Activated CD4-positive, alpha-beta T cell treated with anti-CD3 and anti-CD28 coated beads, Interleukin-2, amount 10 ng/mL, durations not matched to agents 7 days and 5 days (primary cell): Measurements from ENCODE around the gene RSPH10B2. TPM values are rescaled to one million over a fixed set of nuclear protein-coding genes. Genes with fewer than 3 reads are reported as not detected.
"Not testable (repeated sequence)": the region's sequence is repeated elsewhere in the genome, so short reads cannot be mapped to it uniquely, and the experiment has no call there.

Experiments used
- CTCF ChIA-PET: fragments of 350-600 bp; sonication (Branson Sonifier 250); formaldehyde crosslinking; loops from one replicate; lab custom pipeline; 2021; ENCODE audit warnings: antibody characterized with exemption; lab: Charles Lee
- POLR2A ChIA-PET: fragments of 350-600 bp; sonication (Branson Sonifier 250); formaldehyde crosslinking; loops from one replicate; lab custom pipeline; 2021; ENCODE audit warnings: antibody characterized with exemption; lab: Charles Lee
- DNase-seq: peaks from one replicate; pipeline ENCODE4 v3.0.0-alpha.2; 2020
- H3K27ac Mint-ChIP-seq: one replicate; pipeline ENCODE4 v1.8.0; 2021; ENCODE audit warnings: mild to moderate bottlenecking, moderate library complexity, mixed read lengths
- H3K27me3 Mint-ChIP-seq: one replicate; pipeline ENCODE4 v1.8.0; 2021; ENCODE audit warnings: mixed read lengths
- H3K36me3 Mint-ChIP-seq: one replicate; pipeline ENCODE4 v1.8.0; 2021; ENCODE audit warnings: low read depth, mixed read lengths
- H3K4me1 Mint-ChIP-seq: one replicate; pipeline ENCODE4 v1.8.0; 2021; ENCODE audit warnings: mixed read lengths
- H3K4me3 Mint-ChIP-seq: one replicate; pipeline ENCODE4 v1.8.0; 2021; ENCODE audit warnings: mild to moderate bottlenecking, moderate library complexity, mixed read lengths
- H3K9me3 Mint-ChIP-seq: one replicate; pipeline ENCODE4 v1.8.0; 2021; ENCODE audit warnings: mixed read lengths
- total RNA-seq, 2 experiments: library from RNA; stranded (reverse); gene quantifications; one replicate each; pipeline ENCODE4 v1.2.3, GENCODE V29; 2021

The RSPH10B2 gene
- total RNA-seq, 2 experiments from 2014 or later, result 0.22 to 0.31 TPM

- DNase-seq, H3K36me3 Mint-ChIP-seq, H3K9me3 Mint-ChIP-seq, H3K4me1 Mint-ChIP-seq, POLR2A ChIA-PET, CTCF ChIA-PET, H3K27ac Mint-ChIP-seq, H3K4me3 Mint-ChIP-seq, H3K27me3 Mint-ChIP-seq: not testable (repeated sequence)
Observed at GRCh38 chr7:6799887-6800286, 46.0 kb downstream of the RSPH10B2 start.

- H3K27ac Mint-ChIP-seq, DNase-seq, POLR2A ChIA-PET, CTCF ChIA-PET, H3K4me1 Mint-ChIP-seq, H3K9me3 Mint-ChIP-seq, H3K27me3 Mint-ChIP-seq, H3K36me3 Mint-ChIP-seq, H3K4me3 Mint-ChIP-seq: not testable (repeated sequence)
Observed at GRCh38 chr7:6800331-6800730, 46.4 kb downstream of the RSPH10B2 start.

- H3K36me3 Mint-ChIP-seq, H3K4me1 Mint-ChIP-seq, H3K9me3 Mint-ChIP-seq, H3K27ac Mint-ChIP-seq, H3K27me3 Mint-ChIP-seq, DNase-seq, H3K4me3 Mint-ChIP-seq, POLR2A ChIA-PET, CTCF ChIA-PET: not testable (repeated sequence)
Observed at GRCh38 chr7:6807393-6807918, 53.6 kb downstream of the RSPH10B2 start.

- H3K36me3 Mint-ChIP-seq, H3K4me3 Mint-ChIP-seq, H3K27me3 Mint-ChIP-seq, H3K27ac Mint-ChIP-seq, H3K9me3 Mint-ChIP-seq, DNase-seq, H3K4me1 Mint-ChIP-seq, CTCF ChIA-PET, POLR2A ChIA-PET: not testable (repeated sequence)
Observed at GRCh38 chr7:6807959-6808358, 54.1 kb downstream of the RSPH10B2 start.

- CTCF ChIA-PET, POLR2A ChIA-PET, H3K27me3 Mint-ChIP-seq, H3K4me1 Mint-ChIP-seq, H3K9me3 Mint-ChIP-seq, DNase-seq, H3K4me3 Mint-ChIP-seq, H3K27ac Mint-ChIP-seq: not testable (repeated sequence)
- peaks cover 14% of the 10 kb centered on the region for H3K36me3 Mint-ChIP-seq
Observed at GRCh38 chr7:6813011-6813410, 59.1 kb downstream of the RSPH10B2 start.

GRCh38 chr7:6815470-6815869 is 61.6 kb downstream of the RSPH10B2 start:
- CTCF ChIA-PET, H3K27me3 Mint-ChIP-seq, DNase-seq, H3K4me1 Mint-ChIP-seq, H3K4me3 Mint-ChIP-seq, H3K9me3 Mint-ChIP-seq, H3K27ac Mint-ChIP-seq: not testable (repeated sequence)
- POLR2A ChIA-PET, result interaction anchor here (0.6 kb wide), 1 partner anchor 1164 kb away, joined by 5 read pairs; no protein-coding TSS in a partner anchor
- peaks cover 18% of the 10 kb centered on the region for H3K36me3 Mint-ChIP-seq

GRCh38 chr7:6821622-6822021 is 67.7 kb downstream of the RSPH10B2 start:
- H3K4me1 Mint-ChIP-seq, H3K27ac Mint-ChIP-seq, H3K27me3 Mint-ChIP-seq, POLR2A ChIA-PET, H3K9me3 Mint-ChIP-seq, CTCF ChIA-PET, DNase-seq, H3K4me3 Mint-ChIP-seq: not testable (repeated sequence)
- H3K36me3 Mint-ChIP-seq, result peaks cover 20% of the 10 kb centered on the region

GRCh38 chr7:6825236-6826125 is 71.6 kb downstream of the RSPH10B2 start:
- Mint-ChIP-seq H3K4me3 (peak overlapping the region; percentile 63), H3K36me3 (peaks cover 15% of the 10 kb centered on the region), H3K4me1 (peaks cover 12% of the 10 kb centered on the region)
- H3K27ac Mint-ChIP-seq, DNase-seq, H3K27me3 Mint-ChIP-seq, H3K9me3 Mint-ChIP-seq, CTCF ChIA-PET, POLR2A ChIA-PET: not testable (repeated sequence)

- H3K4me1 Mint-ChIP-seq, result peaks cover 12% of the 10 kb centered on the region
- H3K27ac Mint-ChIP-seq, result peak within 1 kb of the TSS; percentile 98
- H3K9me3 Mint-ChIP-seq, CTCF ChIA-PET, H3K27me3 Mint-ChIP-seq, POLR2A ChIA-PET: not testable (repeated sequence)
- peak; percentile 92 for DNase-seq
- peaks cover 11% of the 10 kb centered on the region for H3K36me3 Mint-ChIP-seq
- H3K4me3 Mint-ChIP-seq, result peak within 1 kb of the TSS; percentile 91
Observed at GRCh38 chr7:6826151-6826550, 72.2 kb downstream of the RSPH10B2 start, which contains the start of gene CCZ1B. CCZ1B (minus strand) TSS chr7:6826275; CDS start chr7:6826197, 78 bp downstream.

GRCh38 chr7:6827180-6827579 is 73.3 kb downstream of the RSPH10B2 start:
- peak overlapping the region; percentile 38 for H3K4me3 Mint-ChIP-seq
- CTCF ChIA-PET, H3K36me3 Mint-ChIP-seq, H3K9me3 Mint-ChIP-seq, DNase-seq, POLR2A ChIA-PET, H3K27me3 Mint-ChIP-seq: not testable (repeated sequence)
- peaks cover 12% of the 10 kb centered on the region for H3K4me1 Mint-ChIP-seq
- H3K27ac Mint-ChIP-seq, result peak overlapping the region; percentile 72

GRCh38 chr7:6829616-6830015 is 75.7 kb downstream of the RSPH10B2 start:
- H3K4me3 Mint-ChIP-seq, H3K36me3 Mint-ChIP-seq, H3K27ac Mint-ChIP-seq, DNase-seq, H3K27me3 Mint-ChIP-seq, POLR2A ChIA-PET, H3K9me3 Mint-ChIP-seq, H3K4me1 Mint-ChIP-seq: not testable (repeated sequence)
- CTCF ChIA-PET, result interaction anchor here (1.0 kb wide), 1 partner anchor 239 kb away, joined by 4 read pairs; the partner anchor contains the start of gene INTS15

GRCh38 chr7:6830026-6830425 is 76.1 kb downstream of the RSPH10B2 start:
- H3K9me3 Mint-ChIP-seq, DNase-seq, H3K4me1 Mint-ChIP-seq, POLR2A ChIA-PET, H3K4me3 Mint-ChIP-seq, H3K27ac Mint-ChIP-seq, H3K27me3 Mint-ChIP-seq, H3K36me3 Mint-ChIP-seq: not testable (repeated sequence)
- CTCF ChIA-PET, result interaction anchor here (1.0 kb wide), 1 partner anchor 240 kb away, joined by 4 read pairs; the partner anchor contains the start of gene INTS15

GRCh38 chr7:6831018-6831725 is 77.3 kb downstream of the RSPH10B2 start:
- Mint-ChIP-seq H3K27me3 (peaks cover 10% of the 10 kb centered on the region), H3K36me3 (peaks cover 1% of the 10 kb centered on the region), H3K9me3 (peaks cover 2% of the 10 kb centered on the region), H3K4me1 (peaks cover 5% of the 10 kb centered on the region), H3K27ac (no peak overlapping the region), H3K4me3 (no peak overlapping the region)
- ChIA-PET CTCF (interaction anchor here (0.5 kb wide), 1 partner anchor 745 kb away, joined by 3 read pairs; no protein-coding TSS in a partner anchor), POLR2A (no interaction called here)
- DNase-seq, result no peak
